WTC11 (cell line): ENCODE results near the gene EIF3F. TPM values are rescaled to one million over a fixed set of nuclear protein-coding genes. Genes with fewer than 3 reads are reported as not detected.

ENCODE experiments used
- ATAC-seq: fragments of 200-7000 bp; cut with Tn5 transposase; 2 replicates; pipeline ENCODE4 v1.10.0; 2021; ENCODE audit warnings: mild to moderate bottlenecking, moderate library complexity
- CTCF ChIA-PET: fragments of 300-600 bp; sonication (Branson Sonifier 250); formaldehyde crosslinking; loops from one replicate; lab custom pipeline; 2021; ENCODE audit warnings: antibody characterized with exemption; lab: Charles Lee
- POLR2A ChIA-PET: fragments of 350-600 bp; sonication (Branson Sonifier 250); formaldehyde crosslinking; loops from one replicate; lab custom pipeline; 2021; ENCODE audit warnings: antibody characterized with exemption; lab: Charles Lee
- DNase-seq: peaks from one replicate; pipeline ENCODE4 v3.0.0; 2021; ENCODE audit warnings: low spot score
- H3K27ac Mint-ChIP-seq: 2 replicates; pipeline ENCODE4 v1.8.0; 2021; ENCODE audit warnings: mixed read lengths
- H3K27me3 Mint-ChIP-seq: 2 replicates; pipeline ENCODE4 v1.8.0; 2021; ENCODE audit warnings: low read depth, mild to moderate bottlenecking, moderate library complexity, mixed read lengths
- H3K36me3 Mint-ChIP-seq: 2 replicates; pipeline ENCODE4 v1.8.0; 2021; ENCODE audit warnings: mixed read lengths
- H3K4me1 Mint-ChIP-seq: 2 replicates; pipeline ENCODE4 v1.8.0; 2022; ENCODE audit warnings: mixed read lengths
- H3K4me3 Mint-ChIP-seq: 2 replicates; pipeline ENCODE4 v1.8.0; 2021; ENCODE audit warnings: mild to moderate bottlenecking, moderate library complexity, mixed read lengths
- H3K9me3 Mint-ChIP-seq: 2 replicates; pipeline ENCODE4 v1.8.0; 2021; ENCODE audit warnings: mixed read lengths
- ELF4 ChIP-seq: sonication (generic); formaldehyde crosslinking; IDR thresholded peaks from 2 replicates; pipeline ENCODE4 v1.8.1; 2022; ENCODE audit warnings: low read depth, mild to moderate bottlenecking, moderate library complexity, missing genetic modification reagents
- FOXK1 ChIP-seq: sonication (generic); formaldehyde crosslinking; IDR thresholded peaks from 2 replicates; pipeline ENCODE4 v1.8.0; 2022; ENCODE audit warnings: mild to moderate bottlenecking, moderate library complexity, missing genetic modification reagents
- HMGA2 ChIP-seq: fragments of 250-450 bp; sonication (Bioruptor Pico); IDR thresholded peaks from 2 replicates; pipeline ENCODE4 v1.4.0; 2021; ENCODE audit warnings: mild to moderate bottlenecking, moderate library complexity
- JAZF1 ChIP-seq: fragments of 250-450 bp; sonication (Bioruptor Pico); IDR thresholded peaks from 2 replicates; pipeline ENCODE4 v1.9.0; 2021; ENCODE audit warnings: moderate library complexity, mild to moderate bottlenecking, inconsistent platforms
- KAT7 ChIP-seq: sonication (generic); formaldehyde crosslinking; IDR thresholded peaks from 2 replicates; pipeline ENCODE4 v1.8.1; 2023; ENCODE audit warnings: missing genetic modification reagents, mild to moderate bottlenecking, borderline replicate concordance
- NR2C2 ChIP-seq: sonication (generic); formaldehyde crosslinking; IDR thresholded peaks from 2 replicates; pipeline ENCODE4 v1.8.0; 2022; ENCODE audit warnings: mild to moderate bottlenecking, missing genetic modification reagents
- OVOL2 ChIP-seq: fragments of 250-450 bp; sonication (Bioruptor Pico); IDR thresholded peaks from 2 replicates; pipeline ENCODE4 v1.9.0; 2021; ENCODE audit warnings: mild to moderate bottlenecking, borderline replicate concordance
- TP53 ChIP-seq: sonication (generic); formaldehyde crosslinking; IDR thresholded peaks from 2 replicates; pipeline ENCODE4 v1.8.1; 2023; ENCODE audit warnings: mild to moderate bottlenecking, missing genetic modification reagents
- ZNF138 ChIP-seq: sonication (generic); formaldehyde crosslinking; conservative IDR thresholded peaks from 2 replicates; pipeline ENCODE4 v1.8.1; 2022; ENCODE audit warnings: mild to moderate bottlenecking, moderate library complexity, missing genetic modification reagents
- ZNF219 ChIP-seq: sonication (generic); formaldehyde crosslinking; IDR thresholded peaks from 2 replicates; pipeline ENCODE4 v1.8.0; 2023; ENCODE audit warnings: missing genetic modification reagents, mild to moderate bottlenecking, borderline replicate concordance
- total RNA-seq: library from RNA; stranded (reverse); gene quantifications from 3 replicates; pipeline ENCODE4 v1.2.3, GENCODE V29; 2021
- TF ChIP-seq, protein P1 (sequence below): fragments of 250-450 bp; sonication (Bioruptor Pico); IDR thresholded peaks from 2 replicates; pipeline ENCODE4 v2.1.2; 2022; ENCODE audit warnings: mild to moderate bottlenecking, moderate library complexity
- TF ChIP-seq, protein P2 (sequence below): sonication (generic); formaldehyde crosslinking; IDR thresholded peaks from 2 replicates; pipeline ENCODE4 v1.8.1; 2022; ENCODE audit warnings: mild to moderate bottlenecking, missing genetic modification reagents, moderate library complexity, borderline replicate concordance
- TF ChIP-seq, protein P3 (sequence below): fragments of 250-450 bp; sonication (Bioruptor Pico); IDR thresholded peaks from 2 replicates; pipeline ENCODE4 v1.9.0; 2021; ENCODE audit warnings: mild to moderate bottlenecking
- TF ChIP-seq, protein P4 (sequence below): sonication (generic); formaldehyde crosslinking; IDR thresholded peaks from 2 replicates; pipeline ENCODE4 v1.8.1; 2022; ENCODE audit warnings: low read depth, missing genetic modification reagents, borderline replicate concordance
- TF ChIP-seq, protein P5 (sequence below): fragments of 250-450 bp; sonication (Bioruptor Pico); conservative IDR thresholded peaks from 2 replicates; pipeline ENCODE4 v1.9.0; 2021; ENCODE audit warnings: mild to moderate bottlenecking
- TF ChIP-seq, protein P6 (sequence below): sonication (generic); formaldehyde crosslinking; IDR thresholded peaks from 2 replicates; pipeline ENCODE4 v1.8.0; 2023; ENCODE audit warnings: mild to moderate bottlenecking, missing genetic modification reagents

EIF3F gene
- total RNA-seq, 1 experiment from 2014 or later = 356 TPM

DNA sequence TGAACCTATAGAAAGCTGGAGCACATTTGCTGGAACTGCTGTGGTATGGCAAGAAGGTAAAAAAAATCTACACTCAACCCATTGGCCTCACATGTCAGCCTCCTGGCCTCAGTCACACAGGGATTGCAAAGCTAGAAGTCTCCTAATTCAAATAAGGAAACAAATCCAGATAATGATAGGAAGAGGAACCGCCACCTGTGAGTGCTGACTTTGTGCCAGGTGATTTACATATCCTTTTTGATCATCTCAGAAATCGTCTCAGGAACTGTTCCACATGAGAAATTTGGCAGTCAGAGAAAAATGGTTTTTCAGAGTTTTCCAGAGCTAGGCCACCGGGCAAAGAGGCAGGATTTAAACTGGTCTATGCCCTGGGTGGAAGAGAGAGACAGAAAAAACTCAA, 22.9 kb upstream of the EIF3F start:
- no peak overlapping the region for H3K4me3 Mint-ChIP-seq
- CTCF ChIA-PET = interaction anchor here (3.5 kb wide), 1 partner anchor 23 kb away, joined by 9 read pairs; the partner anchor contains the start of gene EIF3F
- H3K36me3 Mint-ChIP-seq = peaks cover 5% of the 10 kb centered on the region
- no peak overlapping the region for H3K27ac Mint-ChIP-seq
- H3K4me1 Mint-ChIP-seq = peaks cover 31% of the 10 kb centered on the region
- POLR2A ChIA-PET = interaction anchor here (1.1 kb wide), 1 partner anchor 11 kb away, joined by 3 read pairs; no protein-coding TSS in a partner anchor
- H3K27me3 Mint-ChIP-seq = no peaks in the 10 kb centered on the region; the same call in 1 of the 2 replicates
- TF ChIP-seq, protein P1, sequence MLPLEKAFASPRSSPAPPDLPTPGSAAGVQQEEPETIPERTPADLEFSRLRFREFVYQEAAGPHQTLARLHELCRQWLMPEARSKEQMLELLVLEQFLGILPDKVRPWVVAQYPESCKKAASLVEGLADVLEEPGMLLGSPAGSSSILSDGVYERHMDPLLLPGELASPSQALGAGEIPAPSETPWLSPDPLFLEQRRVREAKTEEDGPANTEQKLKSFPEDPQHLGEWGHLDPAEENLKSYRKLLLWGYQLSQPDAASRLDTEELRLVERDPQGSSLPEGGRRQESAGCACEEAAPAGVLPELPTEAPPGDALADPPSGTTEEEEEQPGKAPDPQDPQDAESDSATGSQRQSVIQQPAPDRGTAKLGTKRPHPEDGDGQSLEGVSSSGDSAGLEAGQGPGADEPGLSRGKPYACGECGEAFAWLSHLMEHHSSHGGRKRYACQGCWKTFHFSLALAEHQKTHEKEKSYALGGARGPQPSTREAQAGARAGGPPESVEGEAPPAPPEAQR (CRISPR knock-in tag) = no peak
- TF ChIP-seq TP53 (no peak), HMGA2 (CRISPR knock-in tag) (no peak)
- DNase-seq (no peak), ATAC-seq (no peak)
- H3K9me3 Mint-ChIP-seq = peaks cover 8% of the 10 kb centered on the region

DNA sequence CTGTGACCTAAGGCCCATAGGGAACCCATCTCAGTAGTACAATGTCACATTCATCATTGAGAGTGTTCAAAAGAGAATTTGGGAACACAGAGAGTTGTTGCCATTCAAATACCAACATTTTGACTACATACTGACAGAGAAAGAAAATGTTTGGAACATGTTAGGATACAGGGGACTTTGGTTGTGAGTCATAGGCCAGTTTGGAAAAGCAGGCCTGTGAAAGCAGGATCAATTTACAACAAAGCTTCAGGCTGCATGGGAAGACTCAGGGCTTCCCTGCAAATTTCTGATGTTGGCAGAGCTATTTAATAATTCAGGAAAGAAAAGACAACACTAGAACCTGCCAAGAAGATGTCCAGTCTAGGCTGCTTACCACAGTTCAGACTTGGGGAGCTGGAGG, 22.3 kb upstream of the EIF3F start:
- H3K4me3 Mint-ChIP-seq = no peak overlapping the region
- ChIA-PET CTCF (interaction anchor here (0.8 to 3.5 kb wide), 2 partner anchors 22 to 134 kb away, joined by 4 to 9 read pairs; partner anchors contain the start of gene EIF3F), POLR2A (interaction anchor here (1.1 kb wide), 2 partner anchors 11 to 22 kb away, joined by 3 to 4 read pairs; partner anchors contain the start of gene EIF3F)
- peaks cover 38% of the 10 kb centered on the region for H3K4me1 Mint-ChIP-seq
- no peak for TF ChIP-seq NR2C2 (CRISPR knock-in tag)
- TF ChIP-seq, protein P1 (CRISPR knock-in tag) = no peak
- H3K27ac Mint-ChIP-seq = no peak overlapping the region
- peaks cover 8% of the 10 kb centered on the region for H3K9me3 Mint-ChIP-seq
- ATAC-seq (no peak), DNase-seq (no peak)
- peaks cover 5% of the 10 kb centered on the region for H3K36me3 Mint-ChIP-seq
- H3K27me3 Mint-ChIP-seq = no peaks in the 10 kb centered on the region; the same call in 1 of the 2 replicates

DNA sequence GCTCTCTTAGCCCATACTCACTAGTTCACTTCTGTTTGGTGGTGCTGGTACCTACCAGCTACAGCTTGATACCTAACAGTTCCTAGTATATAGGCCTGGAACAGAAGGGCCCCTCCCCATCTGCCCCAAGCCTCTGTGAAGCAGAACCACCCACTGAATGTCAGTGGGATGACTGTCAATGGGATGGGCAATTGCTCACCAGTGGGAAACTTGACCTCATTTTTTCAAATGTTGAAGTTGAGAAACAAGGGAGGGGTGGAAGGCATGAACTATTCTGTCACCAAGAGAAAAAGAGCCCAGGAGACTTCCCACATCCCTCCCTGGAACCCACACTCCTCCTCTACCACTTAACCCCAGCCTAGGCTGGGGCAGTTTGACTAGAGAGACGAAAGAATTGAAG, 21.8 kb upstream of the EIF3F start, which contains the start of gene NLRP10:
Gene NLRP10 (minus strand): TSS at position 62 of the 400 bp plus-strand sequence. CDS start 1,952 bp downstream, outside the sequence.
- peaks cover 8% of the 10 kb centered on the region for H3K9me3 Mint-ChIP-seq
- H3K36me3 Mint-ChIP-seq = peaks cover 5% of the 10 kb centered on the region
- no peaks in the 10 kb centered on the region; the same call in 1 of the 2 replicates for H3K27me3 Mint-ChIP-seq
- TF ChIP-seq ZNF138 = no peak
- no peak for TF ChIP-seq OVOL2 (CRISPR knock-in tag)
- TF ChIP-seq, protein P2, sequence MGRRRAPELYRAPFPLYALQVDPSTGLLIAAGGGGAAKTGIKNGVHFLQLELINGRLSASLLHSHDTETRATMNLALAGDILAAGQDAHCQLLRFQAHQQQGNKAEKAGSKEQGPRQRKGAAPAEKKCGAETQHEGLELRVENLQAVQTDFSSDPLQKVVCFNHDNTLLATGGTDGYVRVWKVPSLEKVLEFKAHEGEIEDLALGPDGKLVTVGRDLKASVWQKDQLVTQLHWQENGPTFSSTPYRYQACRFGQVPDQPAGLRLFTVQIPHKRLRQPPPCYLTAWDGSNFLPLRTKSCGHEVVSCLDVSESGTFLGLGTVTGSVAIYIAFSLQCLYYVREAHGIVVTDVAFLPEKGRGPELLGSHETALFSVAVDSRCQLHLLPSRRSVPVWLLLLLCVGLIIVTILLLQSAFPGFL = no peak
- no peak for TF ChIP-seq FOXK1 (CRISPR knock-in tag)
- DNase-seq = no peak
- POLR2A ChIA-PET = interaction anchor here (1.1 kb wide), 2 partner anchors 10 to 22 kb away, joined by 3 to 4 read pairs; partner anchors contain the start of gene EIF3F
- ATAC-seq = no peak
- H3K27ac Mint-ChIP-seq = no peak within 1 kb of the TSS
- CTCF ChIA-PET = interaction anchor here (0.8 to 3.5 kb wide), 2 partner anchors 22 to 134 kb away, joined by 4 to 9 read pairs; partner anchors contain the start of gene EIF3F
- H3K4me1 Mint-ChIP-seq = peaks cover 42% of the 10 kb centered on the region
- H3K4me3 Mint-ChIP-seq = no peak within 1 kb of the TSS

DNA sequence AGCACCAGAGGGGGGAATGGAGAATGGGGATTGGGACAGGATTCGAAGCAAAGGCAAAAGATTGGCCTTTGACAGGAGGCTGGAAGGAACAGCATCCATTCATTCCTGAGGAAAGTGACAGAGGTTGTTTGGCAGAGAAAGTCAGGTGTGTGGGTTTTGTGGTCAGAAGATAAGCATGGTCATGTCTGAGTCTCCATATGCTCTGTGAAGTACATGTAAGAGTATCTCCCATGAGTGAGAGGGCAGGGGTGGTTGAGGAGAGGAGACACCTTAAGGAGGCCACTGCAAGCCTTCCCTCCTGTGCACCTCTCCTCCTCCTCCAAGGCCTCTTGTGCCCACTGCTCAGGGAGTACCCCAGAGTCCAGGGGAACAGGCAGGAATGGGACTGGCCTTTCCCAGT, 20.0 kb upstream of the EIF3F start:
- peaks cover 46% of the 10 kb centered on the region for H3K4me1 Mint-ChIP-seq
- no peaks in the 10 kb centered on the region; the same call in 1 of the 2 replicates for H3K27me3 Mint-ChIP-seq
- CTCF ChIA-PET = no interaction called here
- H3K9me3 Mint-ChIP-seq = peaks cover 12% of the 10 kb centered on the region
- H3K4me3 Mint-ChIP-seq = no peak overlapping the region
- DNase-seq = no peak
- no peak for ATAC-seq
- H3K36me3 Mint-ChIP-seq = peaks cover 6% of the 10 kb centered on the region
- POLR2A ChIA-PET = no interaction called here
- no peak overlapping the region for H3K27ac Mint-ChIP-seq
- TF ChIP-seq NR2C2 (CRISPR knock-in tag) = no peak
- TF ChIP-seq ZNF219 (CRISPR knock-in tag) = no peak
- no peak for TF ChIP-seq ELF4 (CRISPR knock-in tag)
- TF ChIP-seq, protein P3, sequence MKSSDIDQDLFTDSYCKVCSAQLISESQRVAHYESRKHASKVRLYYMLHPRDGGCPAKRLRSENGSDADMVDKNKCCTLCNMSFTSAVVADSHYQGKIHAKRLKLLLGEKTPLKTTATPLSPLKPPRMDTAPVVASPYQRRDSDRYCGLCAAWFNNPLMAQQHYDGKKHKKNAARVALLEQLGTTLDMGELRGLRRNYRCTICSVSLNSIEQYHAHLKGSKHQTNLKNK (CRISPR knock-in tag) = no peak
- no peak for TF ChIP-seq KAT7 (CRISPR knock-in tag)
- no peak for TF ChIP-seq JAZF1 (CRISPR knock-in tag)
- TF ChIP-seq, protein P4, sequence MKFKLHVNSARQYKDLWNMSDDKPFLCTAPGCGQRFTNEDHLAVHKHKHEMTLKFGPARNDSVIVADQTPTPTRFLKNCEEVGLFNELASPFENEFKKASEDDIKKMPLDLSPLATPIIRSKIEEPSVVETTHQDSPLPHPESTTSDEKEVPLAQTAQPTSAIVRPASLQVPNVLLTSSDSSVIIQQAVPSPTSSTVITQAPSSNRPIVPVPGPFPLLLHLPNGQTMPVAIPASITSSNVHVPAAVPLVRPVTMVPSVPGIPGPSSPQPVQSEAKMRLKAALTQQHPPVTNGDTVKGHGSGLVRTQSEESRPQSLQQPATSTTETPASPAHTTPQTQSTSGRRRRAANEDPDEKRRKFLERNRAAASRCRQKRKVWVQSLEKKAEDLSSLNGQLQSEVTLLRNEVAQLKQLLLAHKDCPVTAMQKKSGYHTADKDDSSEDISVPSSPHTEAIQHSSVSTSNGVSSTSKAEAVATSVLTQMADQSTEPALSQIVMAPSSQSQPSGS (CRISPR knock-in tag) = no peak
- TF ChIP-seq, protein P5, sequence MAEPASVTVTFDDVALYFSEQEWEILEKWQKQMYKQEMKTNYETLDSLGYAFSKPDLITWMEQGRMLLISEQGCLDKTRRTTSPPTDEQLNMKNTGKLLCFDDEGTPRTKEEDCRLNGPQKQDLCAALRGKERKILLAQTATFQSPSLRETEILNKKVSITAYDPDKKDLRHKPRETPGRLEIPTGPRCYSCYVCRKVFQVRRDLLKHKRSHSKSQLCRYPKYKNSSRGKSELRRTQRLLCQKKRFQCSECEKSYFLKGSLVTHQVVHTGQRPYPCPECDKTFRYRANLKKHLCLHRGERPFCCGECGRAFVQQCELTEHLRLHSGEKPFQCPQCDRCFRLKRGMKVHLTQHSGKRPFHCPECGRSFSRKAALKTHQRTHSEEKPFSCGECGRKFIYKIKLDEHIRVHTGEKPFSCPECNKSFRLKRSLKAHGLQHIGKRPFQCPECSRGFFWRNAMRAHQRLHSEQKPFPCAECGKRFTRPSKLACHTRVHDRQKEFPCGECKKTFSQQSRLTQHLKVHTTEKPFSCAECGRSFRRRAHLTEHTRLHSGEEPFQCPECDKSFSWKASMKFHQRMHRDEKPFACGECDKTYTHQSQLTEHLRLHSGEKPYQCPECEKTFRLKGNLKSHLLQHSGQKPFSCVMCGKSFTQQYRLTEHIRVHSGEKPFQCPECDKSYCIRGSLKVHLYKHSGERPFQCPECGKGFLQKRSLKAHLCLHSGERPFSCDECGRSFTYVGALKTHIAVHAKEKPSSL (CRISPR knock-in tag) = no peak
- TF ChIP-seq, protein P6, sequence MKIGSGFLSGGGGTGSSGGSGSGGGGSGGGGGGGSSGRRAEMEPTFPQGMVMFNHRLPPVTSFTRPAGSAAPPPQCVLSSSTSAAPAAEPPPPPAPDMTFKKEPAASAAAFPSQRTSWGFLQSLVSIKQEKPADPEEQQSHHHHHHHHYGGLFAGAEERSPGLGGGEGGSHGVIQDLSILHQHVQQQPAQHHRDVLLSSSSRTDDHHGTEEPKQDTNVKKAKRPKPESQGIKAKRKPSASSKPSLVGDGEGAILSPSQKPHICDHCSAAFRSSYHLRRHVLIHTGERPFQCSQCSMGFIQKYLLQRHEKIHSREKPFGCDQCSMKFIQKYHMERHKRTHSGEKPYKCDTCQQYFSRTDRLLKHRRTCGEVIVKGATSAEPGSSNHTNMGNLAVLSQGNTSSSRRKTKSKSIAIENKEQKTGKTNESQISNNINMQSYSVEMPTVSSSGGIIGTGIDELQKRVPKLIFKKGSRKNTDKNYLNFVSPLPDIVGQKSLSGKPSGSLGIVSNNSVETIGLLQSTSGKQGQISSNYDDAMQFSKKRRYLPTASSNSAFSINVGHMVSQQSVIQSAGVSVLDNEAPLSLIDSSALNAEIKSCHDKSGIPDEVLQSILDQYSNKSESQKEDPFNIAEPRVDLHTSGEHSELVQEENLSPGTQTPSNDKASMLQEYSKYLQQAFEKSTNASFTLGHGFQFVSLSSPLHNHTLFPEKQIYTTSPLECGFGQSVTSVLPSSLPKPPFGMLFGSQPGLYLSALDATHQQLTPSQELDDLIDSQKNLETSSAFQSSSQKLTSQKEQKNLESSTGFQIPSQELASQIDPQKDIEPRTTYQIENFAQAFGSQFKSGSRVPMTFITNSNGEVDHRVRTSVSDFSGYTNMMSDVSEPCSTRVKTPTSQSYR = no peak
